Stimulated activated naive CD4-positive, alpha-beta T cell treated with Interleukin-2 at 50 U/mL for 16 hours (primary cell): ENCODE results near the gene COMMD6.

Experiments used
- DNase-seq: peaks from one replicate; lab custom pipeline; 2025; lab: John Stamatoyannopoulos, UW

COMMD6 gene

DNA sequence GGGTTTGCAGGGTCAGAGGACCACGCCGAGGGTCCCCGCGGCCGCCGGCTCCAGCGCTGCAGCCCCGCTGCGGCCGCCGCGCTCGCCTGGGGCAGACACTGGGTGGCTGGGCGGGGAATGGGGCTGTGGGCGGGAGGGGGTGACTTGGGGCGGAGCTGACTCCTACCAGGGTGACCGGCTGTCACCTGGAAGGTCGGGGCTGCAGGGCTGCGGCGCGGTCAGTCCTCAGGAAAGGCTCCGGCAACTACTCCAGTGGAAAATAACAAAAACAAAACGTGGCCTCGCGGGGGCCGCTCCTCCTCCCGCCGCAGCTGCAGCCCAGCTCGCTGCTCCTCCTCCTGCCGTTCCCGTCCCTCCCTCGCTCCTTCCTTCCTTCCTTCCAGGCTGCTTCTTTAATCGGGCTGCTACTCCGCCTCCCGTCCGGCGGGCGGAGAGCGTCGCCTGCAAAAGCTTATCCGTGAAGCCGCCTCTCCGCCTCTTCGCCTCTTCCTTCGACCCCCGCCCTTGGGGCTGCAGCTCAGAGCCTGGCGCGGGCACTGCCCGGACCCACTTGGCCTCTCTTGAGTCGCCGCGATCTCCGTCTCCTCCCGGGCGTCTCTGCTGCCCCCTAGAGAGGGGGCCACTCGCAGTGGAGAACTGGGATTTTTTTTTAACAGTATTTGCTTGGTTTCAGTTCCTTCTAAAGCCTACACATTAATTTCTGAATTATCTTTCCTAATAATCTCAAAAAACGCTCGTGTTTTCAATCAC, 55.4 kb downstream of the COMMD6 start, which contains the start of gene TBC1D4:
TBC1D4 (minus strand) TSS at position 100 of the 750 bp plus-strand sequence. CDS start 402 bp downstream, outside the sequence.
- DNase-seq = peak; percentile 30

DNA sequence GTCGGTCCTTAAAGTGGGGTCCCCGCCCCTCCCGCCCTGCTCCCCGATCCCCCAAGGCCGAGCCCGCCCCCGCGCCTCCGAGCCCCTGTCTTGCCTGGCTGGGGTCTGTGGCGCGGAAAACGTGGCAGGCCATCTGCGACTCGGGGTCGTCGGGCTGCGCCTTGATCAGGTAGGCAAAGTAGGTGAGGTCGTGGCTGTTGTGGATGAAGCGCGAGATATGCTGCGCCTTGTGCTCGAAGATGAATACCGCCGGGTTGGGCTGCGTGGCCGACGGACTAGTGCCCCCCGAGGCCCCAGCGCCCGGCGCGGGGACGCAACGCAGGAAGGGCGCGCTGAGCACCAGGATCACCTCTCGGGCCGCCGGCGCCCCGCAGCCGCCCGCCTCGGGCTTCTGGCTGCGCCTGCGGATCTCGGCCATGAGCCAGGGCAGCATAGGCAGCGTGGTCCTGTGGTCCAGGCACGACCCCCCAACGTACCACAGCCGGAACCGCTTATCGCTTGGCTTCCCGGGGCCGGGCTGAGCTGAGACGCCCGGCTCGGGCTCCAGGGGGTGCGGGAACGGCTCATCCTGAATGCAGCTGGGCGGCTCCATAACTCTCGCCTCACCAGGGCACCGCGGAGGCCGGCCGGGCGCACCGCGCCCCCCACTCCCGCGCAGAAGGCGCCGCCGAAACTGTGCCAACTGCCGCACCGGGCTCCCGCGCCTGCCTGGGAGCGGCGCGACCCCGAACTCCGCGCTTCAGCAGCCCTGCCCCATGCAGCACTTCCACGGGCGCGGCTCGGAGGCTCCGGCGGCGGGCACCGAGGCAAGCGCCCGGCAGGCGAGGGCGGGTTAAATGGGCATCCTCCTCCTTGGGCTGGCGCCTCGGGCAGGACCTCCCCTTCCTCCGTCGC, 56.2 kb downstream of the COMMD6 start:
- DNase-seq = no peak

DNA sequence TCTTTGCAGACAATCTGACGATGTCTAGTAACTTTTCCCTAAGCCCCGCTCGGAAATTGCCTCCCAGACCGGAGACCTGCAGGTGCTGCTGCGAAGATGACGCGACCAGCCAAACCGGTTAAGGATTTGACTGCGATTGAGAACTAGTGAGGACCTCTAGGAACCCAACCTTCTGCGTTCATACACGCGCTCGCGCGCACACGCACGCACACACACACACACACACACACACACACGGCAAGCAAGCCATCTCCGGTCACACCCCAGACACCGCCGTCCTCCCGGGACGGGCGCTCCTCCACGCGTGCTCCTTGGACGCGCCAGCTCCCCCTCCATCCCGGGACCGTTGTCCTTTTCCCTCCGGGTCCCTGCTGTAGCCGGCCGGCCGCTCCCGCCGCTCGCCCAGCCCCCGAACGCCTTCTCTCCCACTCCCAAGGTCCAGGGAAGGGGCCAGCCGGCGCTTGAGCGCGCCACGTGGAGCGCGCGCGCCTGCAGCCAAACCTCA, 56.9 kb downstream of the COMMD6 start:
- DNase-seq = no peak

DNA sequence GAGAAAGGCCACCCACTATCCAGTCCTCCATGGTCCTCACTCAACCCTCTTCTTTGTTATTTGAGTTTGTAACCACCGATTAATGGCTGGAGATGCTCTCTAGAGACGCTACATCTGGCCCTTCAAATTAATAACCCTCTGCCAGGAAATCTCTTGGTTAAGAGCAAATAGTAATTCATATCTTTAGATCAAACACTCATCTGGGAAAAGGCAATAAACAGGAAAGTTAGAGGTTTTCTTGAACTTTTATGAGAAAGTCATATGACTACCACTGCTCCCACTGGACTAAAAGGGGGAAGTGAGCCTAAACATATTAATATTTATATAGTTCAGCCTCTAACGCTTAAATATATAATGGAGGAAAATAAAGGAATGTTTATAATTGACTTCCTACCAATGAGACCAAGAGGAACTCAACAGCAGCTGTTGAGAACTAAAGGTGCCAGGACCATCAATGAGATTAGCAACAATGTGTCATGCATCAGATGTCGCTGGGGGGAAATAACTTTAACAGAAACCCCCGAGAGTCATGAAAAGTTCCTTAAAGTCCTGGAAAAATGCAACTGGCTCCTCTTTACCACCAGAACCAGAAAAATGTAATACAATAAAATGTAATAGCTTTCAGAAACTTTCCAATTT, 58.4 kb downstream of the COMMD6 start:
- DNase-seq = no peak

DNA sequence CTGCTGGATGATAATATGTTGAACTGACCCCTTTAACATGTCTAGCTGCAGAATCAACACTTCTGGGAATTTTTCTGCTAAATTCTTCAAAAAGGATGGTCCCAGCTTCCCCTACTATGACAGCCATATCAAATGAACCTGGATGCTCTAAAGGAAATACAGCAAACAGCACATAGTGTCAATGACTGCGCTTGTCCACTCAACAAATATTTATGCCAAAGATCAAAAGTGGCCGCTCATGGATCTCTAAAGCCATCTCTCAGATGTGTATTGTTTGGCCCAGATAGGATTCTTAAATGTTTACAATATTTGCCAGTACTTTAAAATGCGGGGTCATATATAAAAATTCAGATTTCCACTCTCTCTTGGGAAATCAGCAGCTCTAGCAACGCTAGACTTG, 59.0 kb downstream of the COMMD6 start:
- DNase-seq = no peak
